Ishikawa (cell line): Measurements from ENCODE around the gene HNRNPH2.

Source experiments
- CEBPB ChIP-seq: IDR thresholded peaks from 2 replicates; pipeline ENCODE4 v1.6.1; 2012
- CREB1 ChIP-seq: IDR thresholded peaks from 2 replicates; pipeline ENCODE4 v1.6.1; 2012; ENCODE audit warnings: low read depth
- EGR1 ChIP-seq: IDR thresholded peaks from 2 replicates; pipeline ENCODE4 v1.6.1; 2012
- EP300 ChIP-seq: IDR thresholded peaks from 2 replicates; pipeline ENCODE4 v1.6.1; 2012; ENCODE audit warnings: borderline replicate concordance
- FOXM1 ChIP-seq: IDR thresholded peaks from 2 replicates; pipeline ENCODE4 v1.6.1; 2012; ENCODE audit warnings: low read depth, borderline replicate concordance
- NFIC ChIP-seq: IDR thresholded peaks from 2 replicates; pipeline ENCODE4 v1.6.1; 2012
- RAD21 ChIP-seq: IDR thresholded peaks from 2 replicates; pipeline ENCODE4 v1.6.1; 2012; ENCODE audit warnings: low read depth
- TAF1 ChIP-seq: IDR thresholded peaks from 2 replicates; pipeline ENCODE4 v1.6.1; 2012; ENCODE audit warnings: low read depth, mild to moderate bottlenecking
- TCF12 ChIP-seq: IDR thresholded peaks from 2 replicates; pipeline ENCODE4 v1.6.1; 2012; ENCODE audit warnings: low read depth
- TEAD4 ChIP-seq: IDR thresholded peaks from 2 replicates; pipeline ENCODE4 v1.6.1; 2012
- YY1 ChIP-seq: IDR thresholded peaks from 2 replicates; pipeline ENCODE4 v1.6.1; 2012; ENCODE audit warnings: low read depth
- ZBTB7A ChIP-seq: IDR thresholded peaks from 2 replicates; pipeline ENCODE4 v1.6.1; 2012; ENCODE audit warnings: low read depth
- TF ChIP-seq, protein P1 (sequence below): IDR thresholded peaks from 2 replicates; pipeline ENCODE4 v1.6.1; 2012
- TF ChIP-seq, protein P2 (sequence below): IDR thresholded peaks from 2 replicates; pipeline ENCODE4 v1.6.1; 2012
- TF ChIP-seq, protein P3 (sequence below): IDR thresholded peaks from 2 replicates; pipeline ENCODE4 v1.6.1; 2012; ENCODE audit warnings: low read depth, mild to moderate bottlenecking

Gene HNRNPH2

DNA sequence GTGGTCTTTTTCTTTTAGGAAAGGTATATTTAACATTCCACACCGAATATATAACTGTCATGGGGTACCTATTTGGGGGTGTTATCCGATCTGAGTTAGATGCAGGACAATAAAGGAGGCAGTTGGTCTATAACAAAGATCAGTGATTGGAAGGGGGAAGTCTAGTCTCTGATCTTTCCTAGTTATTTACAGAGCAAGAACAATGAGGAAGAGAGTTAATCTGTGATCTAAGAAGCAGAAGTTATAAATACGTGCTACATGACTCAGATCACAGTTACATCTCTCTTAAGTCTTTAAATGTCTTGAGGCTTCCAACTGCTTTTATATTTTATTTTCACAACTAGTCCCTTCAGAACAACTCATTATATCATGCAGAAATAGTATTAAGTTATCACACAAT is 44.0 kb downstream of the HNRNPH2 start:
- TF ChIP-seq TAF1, result no peak
- TF ChIP-seq CEBPB, result no peak
- no peak for TF ChIP-seq ZBTB7A
- TF ChIP-seq YY1, result no peak
- TF ChIP-seq CREB1, result no peak

DNA sequence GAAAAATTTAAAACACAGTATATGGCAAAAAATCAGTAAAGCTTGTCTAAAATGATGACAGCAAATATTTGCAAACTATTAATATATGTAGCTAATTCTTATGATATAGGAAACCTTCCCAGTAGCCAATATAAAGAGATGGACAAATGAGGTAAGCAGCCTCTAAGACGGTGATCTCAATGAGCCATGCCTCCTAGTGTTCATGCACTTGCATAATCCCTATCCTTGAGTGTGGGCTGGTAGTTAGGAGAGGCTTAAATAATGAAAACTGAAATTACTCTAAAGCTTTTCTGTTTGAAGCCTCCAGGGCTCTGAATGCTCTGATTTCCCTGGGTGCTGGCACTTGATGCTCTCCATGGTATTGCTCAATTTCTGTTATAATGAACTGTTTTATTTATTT is 52.6 kb downstream of the HNRNPH2 start:
- TF ChIP-seq EP300 (no peak), NFIC (no peak), YY1 (no peak), EGR1 (no peak), TCF12 (no peak), RAD21 (no peak), ZBTB7A (no peak), CREB1 (no peak), FOXM1 (no peak), TAF1 (no peak), CEBPB (no peak), TEAD4 (no peak)
- TF ChIP-seq, protein P1, sequence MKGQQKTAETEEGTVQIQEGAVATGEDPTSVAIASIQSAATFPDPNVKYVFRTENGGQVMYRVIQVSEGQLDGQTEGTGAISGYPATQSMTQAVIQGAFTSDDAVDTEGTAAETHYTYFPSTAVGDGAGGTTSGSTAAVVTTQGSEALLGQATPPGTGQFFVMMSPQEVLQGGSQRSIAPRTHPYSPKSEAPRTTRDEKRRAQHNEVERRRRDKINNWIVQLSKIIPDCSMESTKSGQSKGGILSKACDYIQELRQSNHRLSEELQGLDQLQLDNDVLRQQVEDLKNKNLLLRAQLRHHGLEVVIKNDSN, result no peak
- TF ChIP-seq, protein P2, sequence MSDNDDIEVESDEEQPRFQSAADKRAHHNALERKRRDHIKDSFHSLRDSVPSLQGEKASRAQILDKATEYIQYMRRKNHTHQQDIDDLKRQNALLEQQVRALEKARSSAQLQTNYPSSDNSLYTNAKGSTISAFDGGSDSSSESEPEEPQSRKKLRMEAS, result no peak
- TF ChIP-seq, protein P3, sequence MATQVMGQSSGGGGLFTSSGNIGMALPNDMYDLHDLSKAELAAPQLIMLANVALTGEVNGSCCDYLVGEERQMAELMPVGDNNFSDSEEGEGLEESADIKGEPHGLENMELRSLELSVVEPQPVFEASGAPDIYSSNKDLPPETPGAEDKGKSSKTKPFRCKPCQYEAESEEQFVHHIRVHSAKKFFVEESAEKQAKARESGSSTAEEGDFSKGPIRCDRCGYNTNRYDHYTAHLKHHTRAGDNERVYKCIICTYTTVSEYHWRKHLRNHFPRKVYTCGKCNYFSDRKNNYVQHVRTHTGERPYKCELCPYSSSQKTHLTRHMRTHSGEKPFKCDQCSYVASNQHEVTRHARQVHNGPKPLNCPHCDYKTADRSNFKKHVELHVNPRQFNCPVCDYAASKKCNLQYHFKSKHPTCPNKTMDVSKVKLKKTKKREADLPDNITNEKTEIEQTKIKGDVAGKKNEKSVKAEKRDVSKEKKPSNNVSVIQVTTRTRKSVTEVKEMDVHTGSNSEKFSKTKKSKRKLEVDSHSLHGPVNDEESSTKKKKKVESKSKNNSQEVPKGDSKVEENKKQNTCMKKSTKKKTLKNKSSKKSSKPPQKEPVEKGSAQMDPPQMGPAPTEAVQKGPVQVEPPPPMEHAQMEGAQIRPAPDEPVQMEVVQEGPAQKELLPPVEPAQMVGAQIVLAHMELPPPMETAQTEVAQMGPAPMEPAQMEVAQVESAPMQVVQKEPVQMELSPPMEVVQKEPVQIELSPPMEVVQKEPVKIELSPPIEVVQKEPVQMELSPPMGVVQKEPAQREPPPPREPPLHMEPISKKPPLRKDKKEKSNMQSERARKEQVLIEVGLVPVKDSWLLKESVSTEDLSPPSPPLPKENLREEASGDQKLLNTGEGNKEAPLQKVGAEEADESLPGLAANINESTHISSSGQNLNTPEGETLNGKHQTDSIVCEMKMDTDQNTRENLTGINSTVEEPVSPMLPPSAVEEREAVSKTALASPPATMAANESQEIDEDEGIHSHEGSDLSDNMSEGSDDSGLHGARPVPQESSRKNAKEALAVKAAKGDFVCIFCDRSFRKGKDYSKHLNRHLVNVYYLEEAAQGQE, result no peak

DNA sequence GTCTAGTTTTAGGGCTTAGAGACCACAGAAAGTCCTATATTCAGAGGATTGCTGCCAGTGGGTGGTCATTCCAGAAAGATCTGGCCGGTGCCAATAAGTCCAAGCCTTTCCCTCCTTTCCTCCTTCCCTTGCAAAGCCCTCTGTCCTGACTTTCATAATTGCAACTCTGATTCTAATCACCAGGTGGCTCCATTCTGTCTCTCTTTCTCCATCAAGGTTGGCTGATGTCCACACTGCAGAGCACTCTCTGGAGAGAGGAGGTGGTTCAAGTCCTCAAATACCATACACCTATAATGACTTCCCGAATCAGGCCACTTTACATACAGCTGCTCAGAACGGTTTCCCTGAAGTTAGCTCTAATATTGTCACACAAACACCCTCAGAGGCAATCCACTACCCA is 54.9 kb downstream of the HNRNPH2 start:
- TF ChIP-seq TAF1, result no peak
- TF ChIP-seq RAD21, result peak; percentile 32; the same call in 1 of the 2 replicates
